Skin of body (tissue), 2 donors: ENCODE results near the gene TMEM254. TPM values are rescaled to one million over a fixed set of nuclear protein-coding genes. Genes with fewer than 3 reads are reported as not detected.
"Not testable (repeated sequence)": the region's sequence is repeated elsewhere in the genome, so short reads cannot be mapped to it uniquely, and the experiment has no call there.

Experiments used
- DNase-seq: peaks from one replicate; lab custom pipeline; 2025; lab: John Stamatoyannopoulos, UW
- total RNA-seq: library from RNA; depleted of rRNA; stranded (reverse); fragments of >200 nt; gene quantifications from one replicate; pipeline ENCODE4 v1.2.3, GENCODE V29; 2014

Gene TMEM254
- total RNA-seq, 1 donor from 2014 or later: 23.6 TPM

DNA sequence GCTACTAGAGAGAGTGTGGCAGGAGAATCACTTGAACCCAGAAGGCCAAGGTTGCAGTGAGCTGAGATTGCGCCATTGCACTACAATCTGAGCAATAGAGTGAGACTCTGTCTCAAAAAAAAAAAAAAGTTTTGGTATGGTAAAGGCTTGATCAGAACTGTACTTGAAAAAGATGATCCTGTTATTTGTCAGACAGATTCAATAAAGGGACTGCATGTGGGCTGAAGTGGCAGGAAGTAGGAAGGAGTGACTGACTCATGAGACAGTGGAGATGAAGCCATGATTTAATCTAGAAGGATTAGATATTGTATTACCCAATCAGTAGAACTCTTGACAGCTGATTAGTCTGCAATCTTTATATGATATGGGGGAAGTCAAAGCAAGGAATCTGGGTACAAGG, 2.7 kb upstream of the TMEM254 start:
- no peak for DNase-seq

DNA sequence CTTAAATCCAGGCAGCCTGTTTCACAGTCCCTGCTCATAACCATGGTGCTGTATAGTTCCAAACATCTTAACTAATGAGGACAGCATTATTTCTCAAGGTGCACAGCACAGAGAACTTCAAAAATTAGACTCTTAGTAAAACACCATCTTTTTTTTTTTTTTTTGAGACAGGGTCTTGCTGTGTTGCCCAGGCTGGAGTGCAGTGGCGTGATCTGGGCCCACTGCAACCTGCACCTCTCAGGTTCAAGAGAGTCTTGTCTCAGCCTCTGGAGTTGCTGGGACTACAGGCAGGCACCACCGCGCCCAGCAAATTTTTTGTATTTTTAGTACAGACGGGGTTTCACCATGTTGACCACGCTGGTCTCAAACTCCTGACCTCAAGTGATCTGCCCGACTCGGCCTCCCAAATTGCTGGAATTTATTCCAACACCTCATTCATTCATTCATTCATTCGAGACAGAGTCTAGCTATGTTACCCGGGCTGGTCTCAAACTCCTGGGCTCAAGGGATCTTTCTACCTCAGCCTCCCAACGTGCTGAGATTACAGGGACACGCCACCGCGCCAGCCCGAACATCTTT, 507 bp upstream of the TMEM254 start:
- no peak for DNase-seq

DNA sequence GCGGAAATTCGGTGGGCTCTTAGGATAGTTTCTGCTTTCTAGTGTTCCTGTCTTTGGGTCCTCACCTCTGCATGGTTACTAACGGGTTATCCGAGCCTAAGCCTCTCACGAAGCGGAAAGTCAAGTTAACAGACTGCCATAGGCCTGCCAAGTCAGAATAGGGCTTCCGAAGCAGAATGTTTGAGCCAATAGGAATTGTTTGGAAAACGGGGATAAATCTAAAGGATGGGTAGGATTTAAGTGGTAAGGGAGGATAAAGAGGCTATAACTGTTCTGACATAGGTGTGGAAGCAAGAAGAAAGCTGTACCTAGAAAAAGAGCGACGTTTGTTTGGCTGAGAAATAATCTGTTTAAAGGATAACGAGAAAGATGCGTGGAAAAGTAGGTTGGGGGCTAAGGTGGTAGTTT, 851 bp downstream of the TMEM254 start:
- DNase-seq: no peak

DNA sequence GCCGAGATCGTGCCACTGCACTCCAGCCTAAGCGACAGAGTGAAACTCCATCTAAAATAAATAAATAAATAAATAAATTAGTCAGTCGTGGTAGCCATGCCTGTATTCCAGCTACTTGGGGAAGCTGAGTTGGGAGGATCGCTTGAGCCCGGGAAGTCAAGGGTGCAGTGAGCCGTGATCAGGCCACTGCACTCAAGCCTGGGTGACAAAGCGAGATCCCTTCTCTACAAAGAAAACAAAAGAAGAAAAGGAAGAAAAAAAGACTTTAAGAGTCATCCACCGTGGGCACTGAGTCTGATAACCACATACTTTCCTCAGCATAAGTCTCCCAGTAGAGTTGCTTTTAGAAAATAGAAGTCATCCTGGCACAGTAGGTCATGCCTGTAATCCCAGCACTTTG, 2.6 kb downstream of the TMEM254 start:
- no peak for DNase-seq

DNA sequence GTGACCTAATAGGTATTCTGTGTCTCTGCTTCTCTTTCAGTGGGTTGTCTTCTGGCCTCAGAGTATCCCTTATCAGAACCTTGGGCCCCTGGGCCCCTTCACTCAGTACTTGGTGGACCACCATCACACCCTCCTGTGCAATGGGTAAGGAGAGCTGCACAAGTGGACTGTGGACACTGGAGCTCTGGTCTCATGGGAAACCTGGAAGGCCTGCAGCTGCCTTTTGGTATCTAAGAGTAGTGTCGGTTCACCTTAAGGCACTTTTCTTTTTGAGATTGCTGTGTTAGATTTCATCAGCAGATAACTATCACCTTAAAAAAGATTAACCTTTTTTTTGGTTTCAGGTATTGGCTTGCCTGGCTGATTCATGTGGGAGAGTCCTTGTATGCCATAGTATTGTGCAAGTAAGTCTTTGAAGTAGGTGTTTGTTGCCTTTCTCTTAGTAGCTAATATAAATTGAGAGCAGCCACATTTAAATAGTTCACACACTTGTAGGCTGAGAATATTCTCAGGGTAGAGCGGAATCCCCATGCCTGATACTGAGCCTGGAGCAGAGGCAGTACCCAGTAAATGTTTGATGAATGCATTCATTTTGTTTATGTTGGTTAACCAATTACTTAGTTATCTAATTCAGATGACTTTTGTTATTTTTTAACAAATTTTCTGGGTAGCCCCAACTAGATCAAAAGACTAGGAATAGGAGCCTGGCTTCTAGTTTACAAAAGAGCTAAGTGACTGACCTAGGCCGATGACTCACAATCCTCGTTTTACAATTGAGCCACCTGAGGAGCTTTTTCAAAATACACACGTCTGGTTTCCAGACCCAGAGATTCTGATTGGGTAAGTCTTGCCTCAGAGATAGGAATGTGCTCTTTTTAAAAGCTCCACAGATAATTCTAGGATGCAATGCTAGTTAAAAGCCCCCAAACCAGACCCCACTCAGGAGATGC, 3.6 kb downstream of the TMEM254 start:
- no peak for DNase-seq

DNA sequence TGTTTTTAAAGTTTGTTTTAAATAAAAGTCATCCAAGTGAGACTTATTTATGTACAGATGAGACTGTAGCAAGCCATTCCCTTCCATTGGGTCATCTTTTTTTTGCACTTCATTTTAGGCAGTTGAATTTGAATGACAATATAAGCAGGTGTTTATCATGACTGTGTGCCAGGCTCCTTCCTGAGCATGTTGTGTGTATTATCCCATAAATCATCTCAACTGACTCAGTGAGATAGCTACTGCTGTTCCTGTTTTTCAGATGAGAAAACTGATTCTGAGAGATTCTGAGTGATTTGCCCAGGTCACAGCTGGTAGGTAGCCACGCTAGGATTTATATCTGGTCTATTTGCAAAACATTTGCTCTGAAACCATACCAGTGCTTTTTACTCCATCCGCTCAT, 11.7 kb downstream of the TMEM254 start:
- DNase-seq: no peak

DNA sequence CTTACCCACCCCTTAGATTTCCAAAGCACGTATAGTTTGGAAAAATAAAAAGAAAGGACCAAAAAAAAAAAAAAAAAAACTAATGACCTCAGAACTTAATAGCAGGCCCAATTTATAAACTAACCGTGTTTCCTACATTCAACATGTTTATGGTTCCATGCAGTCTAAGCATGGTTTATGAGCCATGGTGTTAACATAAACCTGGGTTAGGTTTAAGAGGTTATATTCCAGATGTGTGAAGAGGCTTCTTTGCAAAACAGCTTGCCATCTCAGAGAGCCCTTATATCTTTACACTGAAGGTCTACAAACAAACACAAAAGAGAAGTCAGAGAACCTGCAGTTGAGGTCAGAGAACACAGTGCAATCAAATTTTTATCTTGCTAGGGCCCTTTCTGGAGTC, 15.8 kb downstream of the TMEM254 start:
- no peak for DNase-seq

DNA sequence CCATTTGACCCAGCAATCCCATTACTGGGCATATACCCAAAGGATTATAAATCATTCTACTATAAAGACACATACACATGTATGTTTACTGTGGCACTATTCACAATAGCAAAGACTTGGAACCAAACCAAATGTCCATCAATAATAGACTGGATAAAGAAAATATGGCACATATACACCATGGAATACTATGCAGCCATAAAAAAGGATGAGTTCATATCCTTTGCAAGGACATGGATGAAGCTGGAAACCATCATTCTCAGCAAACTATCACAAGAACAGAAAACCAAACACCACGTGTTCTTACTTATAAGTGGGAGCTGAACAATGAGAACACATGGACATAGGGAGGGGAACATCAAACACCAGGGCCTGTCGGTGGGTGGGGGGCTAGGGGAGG, 19.8 kb downstream of the TMEM254 start:
- DNase-seq: not testable (repeated sequence)

DNA sequence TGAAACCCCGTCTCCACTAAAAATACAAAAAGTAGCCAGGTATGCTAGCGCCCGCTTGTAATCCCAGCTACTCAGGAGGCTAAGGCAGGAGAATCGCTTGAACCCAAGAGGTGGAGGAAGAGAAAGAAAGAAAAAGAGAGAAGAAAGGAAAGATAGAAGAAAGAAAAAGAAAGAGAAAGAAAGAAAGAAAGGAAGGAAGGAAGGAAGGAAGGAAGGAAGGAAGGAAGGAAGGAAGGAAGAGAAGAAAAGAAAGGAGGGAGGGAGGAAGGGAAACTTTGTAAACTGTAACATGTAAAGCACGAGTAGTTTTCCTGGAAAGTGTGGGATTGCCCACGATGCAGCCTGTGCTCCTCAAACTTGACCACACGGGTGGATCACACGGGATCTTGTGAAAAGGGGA, 20.8 kb downstream of the TMEM254 start:
- DNase-seq: not testable (repeated sequence)

DNA sequence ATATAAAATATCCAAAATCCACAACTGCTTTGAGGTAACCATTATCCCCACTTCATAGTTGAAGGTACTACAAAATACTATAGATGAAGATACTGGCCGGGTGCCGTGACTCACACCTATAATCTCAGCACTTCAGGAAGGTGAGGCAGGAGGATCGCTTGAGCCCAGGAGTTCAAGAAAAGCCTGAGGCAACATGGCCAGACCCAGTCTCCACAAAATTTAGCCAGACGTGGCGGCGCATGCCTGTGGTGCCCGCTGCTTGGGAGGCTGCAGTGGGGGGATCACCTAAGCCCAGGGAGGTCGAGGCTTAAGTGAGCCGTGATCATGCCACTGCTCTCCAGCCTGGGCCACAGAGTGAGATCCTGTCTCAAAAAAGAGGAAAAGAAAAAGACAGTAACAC, 21.7 kb downstream of the TMEM254 start:
- DNase-seq: no peak

DNA sequence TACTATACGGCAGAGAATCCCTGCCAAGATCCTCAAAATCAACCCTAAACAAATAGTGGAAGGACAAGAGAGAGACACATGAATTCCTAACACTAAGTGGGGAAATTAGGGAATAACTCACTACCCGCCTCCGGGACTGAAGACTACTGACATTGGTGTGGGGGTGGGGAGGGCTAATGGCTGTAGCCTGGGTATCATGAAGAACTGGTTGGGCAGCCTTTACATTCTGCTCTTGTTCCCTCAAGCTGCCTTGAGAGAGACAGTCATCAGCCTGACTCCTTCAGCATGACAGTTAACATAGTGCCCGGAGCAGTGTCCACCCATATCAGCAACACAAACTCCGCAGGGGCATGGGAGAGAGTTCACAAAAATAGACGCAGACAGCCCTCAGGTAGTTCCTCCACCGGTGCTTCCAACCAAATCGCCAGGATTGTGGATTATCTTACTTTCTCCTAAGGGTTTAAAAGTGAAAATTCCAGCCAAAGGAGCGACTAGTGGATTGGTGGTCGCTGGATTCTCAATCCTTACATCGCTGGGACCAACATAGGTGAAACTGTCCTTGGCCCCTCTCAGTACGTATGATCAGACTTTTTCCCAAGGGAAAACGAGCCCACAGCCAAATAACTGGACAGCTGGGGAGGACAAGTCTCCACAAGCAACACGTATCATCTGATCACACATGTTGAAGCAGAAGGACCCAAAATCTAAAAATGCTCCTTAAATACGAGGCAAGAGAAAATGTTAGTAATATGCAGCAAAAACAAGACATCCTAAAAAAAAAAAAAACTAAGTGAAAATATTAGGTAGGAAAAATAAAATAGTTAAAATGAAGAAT, 22.6 kb downstream of the TMEM254 start:
- no peak for DNase-seq

DNA sequence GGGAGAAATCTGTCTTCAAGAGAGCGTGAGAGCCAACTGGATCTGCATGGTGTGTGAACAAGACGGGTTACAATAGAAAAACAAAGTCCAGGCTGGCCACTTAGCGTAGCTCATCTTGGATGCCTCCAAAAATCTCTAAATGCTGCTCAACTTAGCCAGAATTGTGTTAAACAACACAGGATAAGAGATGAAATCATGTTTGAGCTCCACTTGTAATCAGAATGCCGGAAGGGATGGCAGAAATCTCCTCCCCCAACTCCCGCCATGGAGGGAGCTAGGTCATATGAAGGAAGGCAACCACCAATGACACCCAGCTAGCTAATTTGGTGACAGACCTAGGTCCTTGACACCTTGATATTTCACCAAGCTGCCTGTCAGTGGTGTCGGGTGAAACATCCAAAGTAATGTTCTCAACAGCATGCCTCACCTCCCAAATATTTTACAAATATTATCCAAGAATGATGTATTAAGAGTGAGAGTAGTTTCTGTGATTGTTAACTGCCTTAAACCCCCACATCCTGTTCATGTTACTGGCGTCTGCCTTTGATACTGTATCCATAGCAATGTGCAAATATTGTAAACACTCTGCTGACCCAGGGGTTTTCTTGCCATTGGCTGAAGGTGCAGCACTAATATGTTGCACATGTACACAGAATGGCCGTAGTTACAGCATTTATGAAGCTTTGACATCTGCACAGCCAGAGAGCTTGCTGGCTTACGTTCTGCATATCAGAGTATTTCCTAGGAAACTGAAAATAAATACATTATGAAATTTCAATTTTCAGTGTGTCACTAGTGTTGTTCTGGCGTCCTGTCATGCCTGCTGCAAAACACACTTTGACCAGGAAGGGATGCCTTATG, 25.8 kb downstream of the TMEM254 start:
- DNase-seq: peak; percentile 99

DNA sequence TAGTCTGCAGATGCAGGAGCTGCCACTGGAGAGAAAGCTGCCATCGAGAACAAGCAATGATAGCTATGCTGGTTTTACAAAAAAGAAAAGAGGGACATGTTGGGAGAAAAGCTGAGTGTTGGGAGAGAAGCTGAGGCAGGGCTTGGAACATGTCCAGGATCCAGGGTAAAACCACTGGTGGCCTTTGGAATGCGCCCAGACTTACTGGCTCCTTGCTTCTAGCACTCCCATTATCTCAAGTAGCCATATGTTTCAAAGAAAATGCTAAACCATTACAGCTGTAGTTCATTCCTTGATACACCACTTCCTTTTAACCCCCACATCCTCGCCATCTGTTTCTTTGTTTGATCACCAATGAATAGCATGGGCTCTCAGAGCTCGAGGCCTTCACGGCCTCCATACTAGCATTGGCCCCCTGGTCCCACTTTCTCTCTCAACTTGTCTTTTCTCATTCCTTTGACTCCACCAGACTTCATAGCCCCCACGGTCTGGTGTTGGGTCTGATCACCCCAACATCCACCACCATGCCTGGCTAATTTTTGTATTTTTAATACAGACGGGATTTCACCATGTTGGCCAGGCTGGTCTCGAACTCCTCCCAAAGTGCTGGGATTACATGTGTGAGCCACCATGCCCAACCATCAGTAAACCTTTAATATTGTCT, 30.2 kb downstream of the TMEM254 start:
- no peak for DNase-seq

DNA sequence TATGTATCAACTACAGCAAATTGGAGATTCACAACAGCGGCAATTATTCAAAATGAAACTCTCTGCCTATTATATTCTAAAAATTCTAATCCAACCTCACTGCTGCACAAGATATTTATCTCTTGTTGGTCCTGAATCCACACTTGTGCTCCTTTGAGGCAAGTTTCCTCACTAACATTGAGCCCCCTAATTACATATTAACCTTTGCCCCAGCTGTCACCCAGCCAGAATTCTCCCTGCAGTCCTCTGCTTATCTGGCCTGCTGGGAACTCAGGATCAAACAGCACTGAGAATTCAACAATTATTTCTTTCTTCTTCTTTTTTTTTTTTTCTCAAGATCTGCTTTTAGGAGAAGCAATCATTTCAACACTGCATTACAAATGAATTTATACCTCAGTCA, 32.5 kb downstream of the TMEM254 start:
- no peak for DNase-seq

DNA sequence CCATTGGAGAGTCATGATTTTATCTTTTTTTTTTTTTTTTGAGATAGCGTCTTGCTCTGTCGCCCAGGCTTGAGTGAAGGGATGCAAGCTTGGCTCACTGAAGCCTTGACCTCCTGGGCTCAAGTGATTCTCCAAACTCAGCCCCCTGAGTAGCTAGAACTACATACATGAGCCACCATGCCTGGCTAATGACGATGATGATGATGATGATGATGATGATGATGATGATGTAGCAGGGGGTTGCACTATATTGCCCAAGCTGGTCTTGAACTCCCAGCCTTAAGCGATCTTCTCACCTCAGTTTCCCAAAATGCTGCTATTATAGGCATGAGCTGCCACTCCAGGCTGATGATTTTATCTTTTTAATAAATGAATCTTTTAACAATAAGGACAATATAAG, 40.2 kb downstream of the TMEM254 start:
- DNase-seq: no peak

DNA sequence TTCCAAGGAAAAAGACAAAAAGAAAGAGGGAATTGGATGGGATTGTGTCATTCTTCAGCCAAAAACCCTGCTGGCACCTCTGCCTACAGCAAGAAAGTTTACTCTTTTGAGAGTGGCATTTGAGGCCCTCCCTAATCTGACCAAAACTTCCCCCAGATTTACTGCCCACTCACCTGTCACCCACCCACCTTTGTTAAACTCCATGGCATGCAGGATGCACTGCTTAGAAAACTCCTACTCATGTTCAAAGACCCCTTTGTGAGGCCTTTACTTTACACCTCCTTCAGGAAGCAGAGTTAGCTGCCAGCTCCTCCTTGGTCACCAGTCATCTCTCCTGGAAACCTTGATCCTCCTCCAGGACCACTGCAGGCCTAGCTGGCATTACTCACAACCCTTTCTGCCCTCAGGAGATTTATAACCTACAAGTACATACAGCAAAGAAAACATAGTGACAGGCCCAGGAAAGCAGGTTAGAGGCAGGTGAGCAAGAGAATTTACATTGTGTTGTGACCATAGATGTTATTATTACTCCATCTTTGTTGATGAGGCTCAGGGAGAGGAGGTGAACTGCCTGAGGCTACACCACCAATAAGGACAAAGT, 43.7 kb downstream of the TMEM254 start:
- no peak for DNase-seq

DNA sequence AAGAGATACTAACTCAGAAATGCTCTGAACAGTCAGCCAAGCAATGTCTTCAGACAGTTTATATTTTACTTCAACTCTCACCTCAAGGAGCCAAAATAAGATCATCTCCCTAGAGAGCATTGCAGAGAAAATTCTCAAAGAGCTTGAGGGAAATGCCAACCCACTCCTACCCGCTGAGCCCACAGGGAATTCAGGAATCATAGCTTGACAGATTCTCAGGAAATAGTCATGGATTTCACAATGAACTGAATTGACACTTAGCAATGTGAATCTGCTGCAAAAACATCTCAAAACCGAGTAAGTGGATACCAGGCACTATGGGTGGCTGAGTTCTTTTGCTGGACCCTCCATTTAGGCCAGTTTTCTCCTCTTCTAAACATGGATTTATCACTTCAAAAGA, 44.3 kb downstream of the TMEM254 start:
- DNase-seq: no peak

DNA sequence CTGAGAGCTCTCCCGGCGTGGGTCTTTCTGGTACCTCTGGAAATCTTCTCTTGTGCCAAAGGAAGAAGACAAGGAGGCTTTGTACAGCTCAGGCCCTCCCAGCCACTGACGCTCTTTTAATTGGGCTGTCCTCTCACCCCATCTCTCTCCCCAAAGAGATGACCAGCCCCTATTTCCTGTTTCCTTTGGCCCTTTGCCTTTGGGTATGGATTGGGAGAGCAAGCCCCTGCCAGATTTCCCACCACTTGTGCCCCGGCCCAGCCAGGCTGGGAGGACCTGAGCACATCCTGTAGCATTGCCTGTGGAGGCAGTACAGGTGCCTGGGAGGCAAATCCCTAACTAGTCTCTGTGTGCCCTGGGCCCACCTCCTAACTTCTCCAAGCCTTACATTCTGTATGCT, 48.4 kb downstream of the TMEM254 start:
- no peak for DNase-seq

DNA sequence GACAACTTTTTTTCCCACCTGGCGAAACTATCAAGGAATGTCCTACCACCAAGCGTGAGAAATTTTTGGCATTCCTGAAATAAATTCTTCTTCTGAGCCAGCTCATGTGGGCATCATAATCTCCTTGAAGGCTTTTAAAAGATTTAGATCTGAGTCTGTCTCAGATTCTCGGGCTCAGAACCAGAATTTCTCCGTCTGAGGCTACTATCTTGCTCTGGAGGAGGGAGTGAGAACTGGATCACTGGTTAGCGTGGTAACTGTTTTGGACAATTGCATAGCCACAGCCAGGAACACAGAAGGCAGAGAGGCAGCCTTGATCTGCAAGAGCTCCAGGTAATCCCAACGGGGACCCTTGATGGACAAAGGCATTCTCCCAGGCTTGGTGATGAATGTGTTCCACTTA, 53.0 kb downstream of the TMEM254 start:
- no peak for DNase-seq
